GM13976 (cell line): ENCODE data around the gene EMD.

Experiments used
- DNase-seq: peaks from one replicate; pipeline ENCODE4 v3.0.0; 2012; ENCODE audit warnings: low spot score
- CTCF ChIP-seq: IDR thresholded peaks from 2 replicates; pipeline ENCODE4 v1.5.1; 2012; ENCODE audit warnings: borderline replicate concordance, mild to moderate bottlenecking; ENCODE audit not compliant: insufficient read depth; ENCODE audit errors: extremely low read depth, missing control alignments, control extremely low read depth
- in situ Hi-C: fragments of 300-500 bp; cut with MboI; formaldehyde crosslinking; loops from one replicate; pipeline ENCODE4 v1.12.0; 2022; ENCODE audit warnings: low sequenced_read_pairs, mixed read lengths, inconsistent platforms; ENCODE audit not compliant: unreplicated experiment

Gene EMD

GRCh38 chrX:154360155-154360713 is 18.9 kb upstream of the EMD start:
- in situ Hi-C loops = no loop called here
- TF ChIP-seq CTCF = no peak
- no peak for DNase-seq

GRCh38 chrX:154362085-154362742 is 16.9 kb upstream of the EMD start:
- DNase-seq = no peak
- in situ Hi-C loops = no loop called here
- no peak for TF ChIP-seq CTCF

GRCh38 chrX:154363706-154364439 is 15.2 kb upstream of the EMD start:
- no peak for DNase-seq
- in situ Hi-C loops = no loop called here
- no peak for TF ChIP-seq CTCF

- in situ Hi-C loops = no loop called here
- no peak for TF ChIP-seq CTCF
- no peak for DNase-seq
Observed at GRCh38 chrX:154365052-154365600, 14.0 kb upstream of the EMD start.

GRCh38 chrX:154365997-154366665 is 13.0 kb upstream of the EMD start:
- no peak for DNase-seq
- TF ChIP-seq CTCF = no peak
- in situ Hi-C loops = no loop called here

GRCh38 chrX:154366666-154367055 is 12.4 kb upstream of the EMD start:
- in situ Hi-C loops = no loop called here
- no peak for DNase-seq
- TF ChIP-seq CTCF = no peak
